Keratinocyte (primary cell): Measurements from ENCODE around the gene SLC18A2. TPM values are rescaled to one million over a fixed set of nuclear protein-coding genes. Genes with fewer than 3 reads are reported as not detected.
"Not testable (repeated sequence)": the region's sequence is repeated elsewhere in the genome, so short reads cannot be mapped to it uniquely, and the experiment has no call there.

Source experiments
- DNase-seq: peaks from one replicate; pipeline ENCODE4 v3.0.0-alpha.2; 2011; ENCODE audit warnings: low read depth, missing footprints, low spot score
- FAIRE-seq: peaks from 2 replicates; lab custom pipeline; 2011; peaks lifted over from hg19 to GRCh38; lab: Jason Lieb, UNC
- H2AFZ ChIP-seq: 2 replicates; pipeline ENCODE4 v1.6.0; 2012; ENCODE audit warnings: low read length, control low read depth, inconsistent platforms; ENCODE audit not compliant: control insufficient read depth
- H3K27ac ChIP-seq: 2 replicates; pipeline ENCODE4 v1.5.1; 2011; ENCODE audit warnings: low read length; ENCODE audit not compliant: control insufficient read depth, insufficient read depth
- H3K27me3 ChIP-seq: 3 replicates; pipeline ENCODE4 v1.6.0; 2011; ENCODE audit warnings: low read length; ENCODE audit not compliant: control insufficient read depth, insufficient read depth; ENCODE audit errors: extremely low read depth
- H3K36me3 ChIP-seq, 2 experiments: 2 replicates in 1 of 2; 3 replicates in 1 of 2; pipeline ENCODE4 v1.5.1; 2011; ENCODE audit warnings: low read length in 2 of 2, mild to moderate bottlenecking in 1 of 2; ENCODE audit not compliant: control insufficient read depth in 2 of 2, insufficient read depth in 2 of 2; ENCODE audit errors: extremely low read depth in 1 of 2
- H3K4me1 ChIP-seq: 3 replicates; pipeline ENCODE4 v1.5.1; 2011; ENCODE audit warnings: low read length; ENCODE audit not compliant: control insufficient read depth, insufficient read depth; ENCODE audit errors: extremely low read depth
- H3K4me2 ChIP-seq: 3 replicates; pipeline ENCODE4 v1.6.0; 2011; ENCODE audit warnings: low read depth, low read length; ENCODE audit not compliant: control insufficient read depth, insufficient read depth; ENCODE audit errors: extremely low read depth
- H3K4me3 ChIP-seq, 3 experiments: fragments of 200-600 bp in 1 of 3; sonication (generic) in 1 of 3; 2 replicates in 2 of 3; 3 replicates in 1 of 3; pipeline ENCODE4 v1.5.1; 2011 to 2016; ENCODE audit warnings: low read length in 3 of 3, mild to moderate bottlenecking in 3 of 3, control low read depth in 2 of 3, inconsistent platforms in 1 of 3, low read depth in 1 of 3, mixed read lengths in 1 of 3, mixed run types in 1 of 3, moderate library complexity in 1 of 3; ENCODE audit not compliant: control insufficient read depth in 2 of 3, insufficient read depth in 2 of 3; ENCODE audit errors: extremely low read depth in 1 of 3
- H3K79me2 ChIP-seq: 2 replicates; pipeline ENCODE4 v1.6.0; 2012; ENCODE audit warnings: low read length; ENCODE audit not compliant: control insufficient read depth, insufficient read depth
- H3K9ac ChIP-seq: 3 replicates; pipeline ENCODE4 v1.6.0; 2011; ENCODE audit warnings: low read length; ENCODE audit not compliant: control insufficient read depth, insufficient read depth; ENCODE audit errors: extremely low read depth
- H3K9me1 ChIP-seq: 3 replicates; pipeline ENCODE4 v1.6.0; 2011; ENCODE audit warnings: low read length; ENCODE audit not compliant: control insufficient read depth, insufficient read depth; ENCODE audit errors: extremely low read depth
- H3K9me3 ChIP-seq: 2 replicates; pipeline ENCODE4 v1.5.1; 2012; ENCODE audit warnings: low read depth, low read length; ENCODE audit not compliant: control insufficient read depth
- H4K20me1 ChIP-seq: 3 replicates; pipeline ENCODE4 v1.6.0; 2011; ENCODE audit warnings: low read length; ENCODE audit not compliant: control insufficient read depth, insufficient read depth; ENCODE audit errors: extremely low read depth
- CTCF ChIP-seq, 3 experiments: IDR thresholded peaks in 1 of 3; conservative IDR thresholded peaks in 1 of 3; optimal IDR thresholded peaks in 1 of 3; 2 replicates in 2 of 3; 3 replicates in 1 of 3; pipeline versions ENCODE3 to v1.5.1; 2011; ENCODE audit warnings: low read length in 3 of 3, mild to moderate bottlenecking in 3 of 3, moderate library complexity in 2 of 3, control low read depth in 1 of 3, inconsistent platforms in 1 of 3; ENCODE audit not compliant: insufficient read depth in 2 of 3; ENCODE audit errors: extremely low read depth in 1 of 3
- EZH2 ChIP-seq: IDR thresholded peaks from one replicate; pipeline ENCODE4 v1.6.1; 2012; ENCODE audit warnings: inconsistent platforms, mild to moderate bottlenecking, low read length, moderate library complexity
- dilution Hi-C: fragments of 300-500 bp; cut with MboI; formaldehyde crosslinking; loops from one replicate; pipeline ENCODE4 v1.7.0; 2020; ENCODE audit warnings: low sequenced_read_pairs; ENCODE audit not compliant: extremely low pct_ligation_motif_present
- polyA plus RNA-seq, 5 experiments: library from polyadenylated mRNA; depleted of rRNA in 3 of 5; stranded (reverse) in 3 of 5; stranded (forward) in 1 of 5; unstranded in 1 of 5; fragments of >200 nt; gene quantifications; 1 replicate in 1 of 5; 2 replicates in 3 of 5; 3 replicates in 1 of 5; pipeline versions ENCODE4 v1.2.1 to v1.2.3, GENCODE V29; 2011 to 2012; ENCODE audit warnings: missing spikeins in 2 of 5, low read depth in 1 of 5, low replicate concordance in 1 of 5

The SLC18A2 gene
- polyA plus RNA-seq, 1 donor (not counting 4 experiments of a cell fraction or from before 2014, with no cell fraction given): not detected

- no peaks in the 10 kb centered on the region for H3K27me3 ChIP-seq
These were observed 59.8 kb downstream of the SLC18A2 start for GRCh38 chr10:117300671-117301070.

GRCh38 chr10:117303451-117303850 lies 62.5 kb downstream of the SLC18A2 start:
- H3K27me3 ChIP-seq, H3K4me2 ChIP-seq, H3K36me3 ChIP-seq, H3K4me3 ChIP-seq, H3K9me3 ChIP-seq, dilution Hi-C loops, H3K4me1 ChIP-seq, H3K9ac ChIP-seq, H3K27ac ChIP-seq, FAIRE-seq, DNase-seq, H4K20me1 ChIP-seq, H2AFZ ChIP-seq, H3K9me1 ChIP-seq: not testable (repeated sequence)
- peaks cover 14% of the 10 kb centered on the region for H3K79me2 ChIP-seq

More at GRCh38 chr10:117300671-117301070, 59.8 kb downstream of the SLC18A2 start:
- Histone ChIP-seq H2AFZ (no peak overlapping the region), H3K9me1 (no peaks in the 10 kb centered on the region), H3K27ac (no peak overlapping the region), H3K36me3 (no peaks in the 10 kb centered on the region), H3K4me1 (no peaks in the 10 kb centered on the region), H3K4me2 (no peak overlapping the region), H3K9me3 (peaks cover 2% of the 10 kb centered on the region), H3K79me2 (peaks cover 22% of the 10 kb centered on the region), H4K20me1 (no peaks in the 10 kb centered on the region), H3K9ac (no peak overlapping the region), H3K4me3 (no peak overlapping the region)
- DNase-seq: no peak
- TF ChIP-seq CTCF (optimal IDR thresholded peaks at IDR 0.05 in 1 of 3, IDR thresholded peaks at IDR 0.05 in 1 of 3, conservative IDR thresholded peaks at IDR 0.05 in 1 of 3; ENCODE audit: extremely low read depth in 1 of 3, insufficient read depth in 2 of 3, low read length in 3 of 3) (no peak), EZH2 (no peak)
- FAIRE-seq: no peak
- dilution Hi-C loops: no loop called here

GRCh38 chr10:117306674-117307073 lies 65.8 kb downstream of the SLC18A2 start:
- Histone ChIP-seq H3K27me3 (no peaks in the 10 kb centered on the region), H3K79me2 (peaks cover 10% of the 10 kb centered on the region), H3K4me3 (no peak overlapping the region), H2AFZ (no peak overlapping the region), H3K9me1 (no peaks in the 10 kb centered on the region), H4K20me1 (no peaks in the 10 kb centered on the region), H3K4me2 (no peak overlapping the region), H3K9ac (no peak overlapping the region), H3K9me3 (peaks cover 2% of the 10 kb centered on the region), H3K36me3 (no peaks in the 10 kb centered on the region), H3K27ac (no peak overlapping the region), H3K4me1 (no peaks in the 10 kb centered on the region)
- TF ChIP-seq EZH2: no peak
- DNase-seq (no peak), FAIRE-seq (no peak)
- dilution Hi-C loops: no loop called here
